Heart right ventricle (tissue), 16 donors: ENCODE results near the gene SNTN. TPM values are rescaled to one million over a fixed set of nuclear protein-coding genes. Genes with fewer than 3 reads are reported as not detected.

Experiments
- ATAC-seq, 8 donors: fragments of 200-7000 bp; cut with Tn5 transposase; one replicate each; pipeline ENCODE4 v1.9.1; 2020; ENCODE audit warnings: mild to moderate bottlenecking in 8 of 8, moderate library complexity in 8 of 8, moderate number of reproducible peaks in 1 of 8
- DNase-seq, 2 donors: peaks; one replicate each; pipeline ENCODE4 v3.0.0-alpha.2; 2020
- H3K27ac ChIP-seq, 10 donors: fragments of 200-600 bp; sonication (generic) in 2 of 10; one replicate each; pipeline versions ENCODE4 v1.5.0 to v1.8.0; 2020 to 2022; ENCODE audit warnings: mild to moderate bottlenecking in 3 of 10
- H3K27me3 ChIP-seq, 7 donors: fragments of 200-600 bp; one replicate each; pipeline ENCODE4 v1.8.0; 2021 to 2022; ENCODE audit warnings: mild to moderate bottlenecking in 2 of 7
- H3K36me3 ChIP-seq, 9 donors: fragments of 200-600 bp; sonication (generic) in 1 of 9; one replicate each; pipeline versions ENCODE4 v1.5.0 to v1.8.0; 2020 to 2022; ENCODE audit warnings: mild to moderate bottlenecking in 2 of 9
- H3K4me1 ChIP-seq, 9 donors: fragments of 200-600 bp; sonication (generic) in 1 of 9; one replicate each; pipeline versions ENCODE4 v1.5.0 to v1.8.0; 2020 to 2022; ENCODE audit warnings: mild to moderate bottlenecking in 4 of 9
- H3K4me3 ChIP-seq, 10 donors: fragments of 200-600 bp; sonication (generic) in 2 of 10; one replicate each; pipeline versions ENCODE4 v1.5.0 to v1.8.0; 2020 to 2022; ENCODE audit warnings: mild to moderate bottlenecking in 7 of 10, moderate library complexity in 2 of 10
- H3K9me3 ChIP-seq, 11 donors: fragments of 200-600 bp in 10 of 11; sonication (generic) in 2 of 11; one replicate each; pipeline versions ENCODE4 v1.5.0 to v1.8.0; 2013 to 2022; ENCODE audit warnings: mild to moderate bottlenecking in 2 of 11, control low read depth in 1 of 11, moderate library complexity in 1 of 11
- CTCF ChIP-seq, 9 donors: fragments of 200-600 bp; sonication (generic) in 2 of 9; IDR thresholded peaks; one replicate each; pipeline versions ENCODE4 v1.5.0 to v1.8.0; 2021 to 2022; ENCODE audit warnings: antibody characterized with exemption in 9 of 9, mild to moderate bottlenecking in 5 of 9, moderate library complexity in 1 of 9
- WGBS, 2 donors: extraction: QIAGEN DNeasy Blood & Tissue Kit; methylation state at CpG; one replicate each; pipeline ENCODE4 v1.1.7; 2013; ENCODE audit warnings: inconsistent platforms in 1 of 2; 5-methylcytosine and 5-hydroxymethylcytosine counted together
- intact Hi-C, 10 donors: fragments of 100-400 bp; cut with DNase I; formaldehyde crosslinking; loops; one replicate each; pipeline versions ENCODE4 v1.11.1 to v1.14.2; 2022
- polyA plus RNA-seq, 2 donors: library from polyadenylated mRNA; stranded (reverse); fragments of 200-250 nt; gene quantifications; one replicate each; pipeline ENCODE4 v1.2.3, GENCODE V29; 2013
- total RNA-seq, 10 donors: library from RNA; stranded (reverse); fragmentation: NEBNext Ultra II Directional in 3 of 10; extraction: Animal tissue kit (Norgen Biotek cat#: 25700) in 3 of 10; gene quantifications; one replicate each; pipeline versions ENCODE4 v1.2.1 to v1.2.4, GENCODE V29; 2021 to 2023
- donor health status: Arrhythmogenic right ventricular cardiomyopathy.
- donor health status: ischemic (EF 13 %, LVEDD 7.1; RV severe dilation, severe dysfunction).
- donor health status: healthy with polysubstance abuse.
- donor health status: DM: no; HTN: yes; CAD: no.
- donor health status: DM: no; HTN: no; CAD: no.
- donor health status: ischemic (EF 25% LVEDD 6.9; RV normal size, moderate dysfunction).
- donor health status: ischemic (EF 25% LVEDD 5.7; RV mildly dilated, moderate dysfunction).
- donor health status: healthy.
- donor health status: DM: yes; HTN: yes; CAD: no.
- donor health status: Ischemic cardiomyopathy.
- donor health status: ischemic (EF 35%, LVEDD 5.7; RV mildly dilated, moderate dysfunction).
- donor health status: nonischemic (EF 11% LVEDD 7.7; RV severe dilation, severe dysfunction).
- donor health status: DM: yes; HTN: yes; CAD: no.
- donor health status: PGD.
- donor health status: ischemic (EF 29% LVEDD 5.4; RV normal size, mild dysfunction).
- donor health status: nonischemic (EF 23%, LVEDD 6.1; RV moderate dilation, normal function).

The SNTN gene
- total and polyA plus RNA-seq, 12 donors = not detected

GRCh38 chr3:63705092-63705645, 52.7 kb downstream of the SNTN start:
- no peak overlapping the region for H3K4me3 ChIP-seq

DNA sequence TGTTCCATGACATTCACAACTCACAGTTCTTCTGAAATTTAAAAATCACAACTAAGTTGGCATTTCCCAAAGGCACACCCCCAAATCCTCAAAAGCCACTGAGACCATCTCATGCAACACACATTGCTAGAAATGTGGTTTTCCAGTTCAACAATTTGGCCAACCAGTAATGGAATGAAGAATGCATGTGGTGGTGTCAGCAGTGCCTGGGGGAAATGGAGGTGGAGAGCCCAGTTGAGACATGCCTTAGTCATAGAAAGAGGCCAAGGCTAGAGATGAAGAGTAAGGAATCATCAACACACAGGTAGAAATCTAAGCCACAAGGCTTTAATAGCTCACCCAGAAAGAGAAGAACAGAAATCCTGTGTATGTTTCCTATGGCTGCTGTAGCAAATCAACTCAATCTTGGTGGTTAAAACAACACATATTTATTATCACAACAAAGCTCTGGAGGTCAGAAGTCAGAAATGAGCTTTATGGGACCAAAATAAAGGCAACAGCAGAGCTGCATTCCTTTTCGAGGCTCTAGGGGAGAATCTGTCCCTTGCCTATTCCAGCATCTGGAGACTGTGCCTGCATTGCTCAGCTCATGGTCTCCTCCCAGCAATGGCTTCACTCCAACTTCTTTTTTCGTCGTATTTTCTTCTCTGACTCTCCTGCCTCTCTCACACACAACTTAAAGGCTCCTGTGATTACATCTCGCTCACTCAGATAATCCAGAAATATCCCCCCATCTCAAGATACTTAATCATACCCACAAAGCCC, 54.0 kb downstream of the SNTN start:
- no peak for TF ChIP-seq CTCF (IDR thresholded peaks at IDR 0.05)
- peaks cover 0 to 9% (median 0%) of the 10 kb centered on the region in 9 donors for H3K4me1 ChIP-seq
- intact Hi-C loops = no loop called here
- ATAC-seq = peak in 2 of 8 donors; percentile 39 to 61
- H3K27ac ChIP-seq = no peak overlapping the region
- no peaks in the 10 kb centered on the region for H3K36me3 ChIP-seq
- 27 to 32% methylated on average over 4 of the region's 4 CpGs for WGBS, 2 donors
- H3K27me3 ChIP-seq = no peaks in the 10 kb centered on the region
- H3K4me3 ChIP-seq = no peak overlapping the region
- no peaks in the 10 kb centered on the region for H3K9me3 ChIP-seq
- DNase-seq = no peak

More at GRCh38 chr3:63705092-63705645, 52.7 kb downstream of the SNTN start:
- 86 to 90% methylated on average over 4 of the region's 4 CpGs for WGBS, 2 donors
- ATAC-seq (no peak), DNase-seq (no peak)
- H3K36me3 ChIP-seq = no peaks in the 10 kb centered on the region
- H3K27me3 ChIP-seq = no peaks in the 10 kb centered on the region
- H3K4me1 ChIP-seq = peaks cover 0 to 9% (median 0%) of the 10 kb centered on the region in 9 donors
- H3K9me3 ChIP-seq = no peaks in the 10 kb centered on the region
- no peak for TF ChIP-seq CTCF (IDR thresholded peaks at IDR 0.05)
- intact Hi-C loops = no loop called here
- no peak overlapping the region for H3K27ac ChIP-seq

DNA sequence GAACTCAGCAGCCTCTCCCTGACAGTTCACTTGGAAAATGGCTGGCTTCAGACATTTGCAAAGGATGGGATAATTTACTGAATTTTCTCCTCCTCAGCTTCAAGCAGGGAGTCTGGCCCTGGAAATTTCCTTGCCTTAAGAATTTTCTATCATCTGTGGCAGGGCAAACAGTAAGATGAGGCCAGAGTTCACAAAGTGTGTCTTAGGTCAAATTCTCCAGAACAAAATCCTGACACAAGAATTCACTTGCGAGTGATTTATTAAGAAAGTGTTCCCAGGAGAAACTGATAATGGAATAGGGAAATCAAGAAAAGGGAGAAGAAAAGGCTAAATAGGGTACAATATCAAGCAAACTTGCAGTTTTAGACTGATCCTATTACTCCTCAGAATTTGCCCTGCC, 55.3 kb downstream of the SNTN start:
- DNase-seq = no peak
- ATAC-seq = peak in 1 of 8 donors; percentile 11
- 64 to 72% methylated on average over 1 of the region's 1 CpG for WGBS, 2 donors

DNA sequence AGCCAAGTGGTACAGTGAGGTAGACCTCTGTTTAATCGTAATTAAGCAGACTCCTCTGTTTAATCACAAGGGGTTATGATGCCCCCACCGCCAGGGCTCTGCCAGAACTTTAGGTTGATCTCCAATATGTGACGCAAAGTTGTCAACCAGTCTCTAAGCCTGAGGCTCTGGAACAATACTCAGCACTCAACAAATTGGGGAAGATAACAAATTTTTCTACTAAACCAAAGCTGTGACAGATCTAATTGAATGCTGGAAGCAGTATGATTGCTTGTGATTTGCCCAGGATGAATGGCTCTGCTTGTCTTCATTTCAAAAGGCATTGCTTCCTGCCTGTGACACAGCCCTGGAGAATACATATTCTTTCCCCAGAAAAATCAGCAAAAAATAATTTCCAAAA, 57.1 kb downstream of the SNTN start:
- Histone ChIP-seq H3K9me3 (no peaks in the 10 kb centered on the region), H3K27ac (no peak overlapping the region), H3K36me3 (no peaks in the 10 kb centered on the region), H3K4me1 (peaks cover 0 to 9% (median 0%) of the 10 kb centered on the region in 9 donors), H3K27me3 (no peaks in the 10 kb centered on the region), H3K4me3 (no peak overlapping the region)
- intact Hi-C loops = no loop called here
- 80 to 83% methylated on average over 3 of the region's 3 CpGs for WGBS, 2 donors
- TF ChIP-seq CTCF (IDR thresholded peaks at IDR 0.05) = no peak
- ATAC-seq = no peak
- DNase-seq = no peak

More for the DNA sequence above, 55.3 kb downstream of the SNTN start:
- H3K27me3 ChIP-seq = no peaks in the 10 kb centered on the region
- no peak overlapping the region for H3K27ac ChIP-seq
- TF ChIP-seq CTCF (IDR thresholded peaks at IDR 0.05) = no peak
- intact Hi-C loops = no loop called here
- H3K36me3 ChIP-seq = no peaks in the 10 kb centered on the region
- no peak overlapping the region for H3K4me3 ChIP-seq
- no peaks in the 10 kb centered on the region for H3K9me3 ChIP-seq
- peaks cover 0 to 9% (median 0%) of the 10 kb centered on the region in 9 donors for H3K4me1 ChIP-seq

Other genes starting within 250 kb of the SNTN start
- not detected for gene C3orf49, start 166.6 kb downstream of the SNTN start, total RNA-seq
- not detected for gene C3orf49, start 166.6 kb downstream of the SNTN start, polyA plus RNA-seq
- 10 to 100 TPM; 71.3 to 97.8 (median 79.4) TPM for gene THOC7, start 211.1 kb downstream of the SNTN start, total RNA-seq
- gene THOC7, start 211.1 kb downstream of the SNTN start, polyA plus RNA-seq = 100 to 1,000 TPM in 1 of 2 donors, 10 to 100 TPM in 1; 75.2 to 204 TPM
- 10 to 100 TPM; 13.3 to 31.0 (median 22.4) TPM for gene ATXN7, start 211.2 kb downstream of the SNTN start, total RNA-seq
- 1 to 10 TPM; 1.7 to 5.0 TPM for gene ATXN7, start 211.2 kb downstream of the SNTN start, polyA plus RNA-seq